HG02623 (cell line): ENCODE results near the gene SLC46A3.
"Not testable (repeated sequence)": the region's sequence is repeated elsewhere in the genome, so short reads cannot be mapped to it uniquely, and the experiment has no call there.

Experiments
- ATAC-seq: cut with Tn5 transposase; IDR thresholded peaks from one replicate; pipeline ENCODE4 v1.9.1; 2021; ENCODE audit warnings: moderate library complexity; ENCODE audit not compliant: unreplicated experiment

SLC46A3 gene

DNA sequence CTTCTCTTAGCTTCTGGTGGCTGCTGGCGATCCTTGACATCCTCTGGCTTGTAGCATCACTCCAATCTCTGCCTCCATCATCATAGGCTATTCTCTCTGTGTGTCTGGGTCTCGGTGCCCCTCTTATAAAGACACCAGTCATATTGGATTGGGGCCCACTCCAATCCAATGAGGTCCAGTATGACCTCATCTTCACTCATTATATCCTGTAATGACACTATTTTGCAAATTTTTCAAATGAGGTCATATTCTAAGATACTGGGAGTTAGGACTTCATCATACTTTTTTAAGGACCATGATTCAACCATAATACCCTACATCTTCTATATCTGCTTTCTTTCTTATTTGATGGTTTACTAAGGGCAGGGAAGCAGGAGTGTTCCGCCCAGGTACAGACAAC lies 12.0 kb upstream of the SLC46A3 start:
- ATAC-seq: no peak

DNA sequence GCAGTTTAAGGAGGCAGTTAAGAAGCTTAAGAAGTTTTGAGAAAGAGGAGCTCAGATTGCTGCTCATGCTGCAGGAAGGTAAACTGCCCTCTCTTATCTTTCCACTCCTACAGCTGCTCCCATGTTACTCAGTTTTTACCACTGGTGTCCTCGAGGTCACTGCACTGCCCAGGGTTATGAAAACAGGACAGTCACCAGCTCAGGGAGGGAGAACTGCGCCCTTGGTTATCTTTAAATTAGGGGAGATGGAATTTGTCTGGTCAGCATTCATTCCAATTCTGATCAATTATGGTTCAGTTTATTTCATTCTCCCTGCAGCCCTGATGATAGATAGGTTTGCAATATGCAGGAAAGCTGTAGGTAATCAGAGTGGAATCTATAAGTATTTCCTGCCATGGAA lies 10.8 kb upstream of the SLC46A3 start:
- no peak for ATAC-seq

DNA sequence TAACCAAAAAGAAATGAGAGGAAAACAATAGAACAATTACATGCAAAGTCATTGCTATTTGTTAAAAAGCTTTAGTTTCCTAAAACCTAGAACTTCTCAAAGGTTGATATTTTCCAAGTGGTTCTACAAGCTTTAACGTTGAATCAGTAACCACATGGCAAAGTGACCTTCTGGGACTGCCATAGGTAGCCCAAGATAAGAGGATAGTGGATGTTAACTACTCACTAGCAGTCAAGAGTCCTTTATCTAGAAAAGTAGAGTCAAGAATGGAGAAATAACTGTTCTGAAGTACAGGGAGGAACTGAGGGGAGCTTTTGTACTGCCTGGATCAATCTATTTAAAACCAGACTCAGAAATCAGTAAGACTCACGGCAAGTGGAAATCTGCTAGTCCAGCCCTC lies 9.9 kb upstream of the SLC46A3 start:
- ATAC-seq: no peak

DNA sequence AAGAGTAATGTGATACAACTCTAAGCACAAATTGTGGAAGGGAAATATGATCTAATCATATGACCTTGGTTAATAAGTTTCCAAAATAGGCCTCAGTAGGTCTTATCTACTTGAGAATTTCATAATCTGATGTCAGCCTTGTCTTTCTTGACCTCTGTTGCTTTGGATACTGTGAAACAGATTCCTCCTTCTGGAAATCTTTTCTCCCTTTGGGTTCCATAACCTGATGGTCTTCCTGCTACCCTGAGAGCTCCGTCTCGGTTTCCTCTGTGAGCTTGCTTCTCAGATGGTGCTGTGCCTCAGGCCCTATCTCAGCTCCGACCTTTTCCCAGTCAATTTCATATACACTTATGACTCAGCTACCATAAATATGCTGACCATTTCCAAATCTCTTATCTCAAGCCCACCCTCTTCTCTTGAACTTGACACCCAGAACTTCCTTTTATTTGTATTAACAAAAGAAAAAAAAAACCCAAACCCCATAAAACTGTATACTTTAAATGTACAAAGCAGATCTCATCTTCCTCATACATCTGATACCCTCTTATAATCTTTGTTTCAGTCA lies 6.4 kb upstream of the SLC46A3 start:
- no peak for ATAC-seq

DNA sequence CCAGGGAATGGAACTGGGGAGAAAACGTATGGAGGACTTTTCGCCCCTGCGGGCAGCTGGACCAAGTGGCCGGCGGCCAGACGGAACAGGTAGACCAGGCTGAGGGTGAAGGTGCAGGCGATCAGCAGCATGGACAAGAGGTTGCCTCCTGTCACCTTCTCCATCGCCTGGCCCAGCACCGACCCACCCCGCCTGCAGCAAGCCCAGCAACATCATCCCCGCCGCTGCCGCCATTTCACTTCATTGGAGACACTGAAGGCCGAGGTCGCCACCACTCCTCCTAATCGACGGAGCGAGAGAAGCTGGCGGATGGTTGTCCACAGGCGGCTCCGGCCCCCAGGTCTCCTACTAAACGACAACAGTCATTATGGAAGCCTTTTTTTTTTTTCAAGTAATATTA lies 5.0 kb upstream of the SLC46A3 start:
- ATAC-seq: no peak

DNA sequence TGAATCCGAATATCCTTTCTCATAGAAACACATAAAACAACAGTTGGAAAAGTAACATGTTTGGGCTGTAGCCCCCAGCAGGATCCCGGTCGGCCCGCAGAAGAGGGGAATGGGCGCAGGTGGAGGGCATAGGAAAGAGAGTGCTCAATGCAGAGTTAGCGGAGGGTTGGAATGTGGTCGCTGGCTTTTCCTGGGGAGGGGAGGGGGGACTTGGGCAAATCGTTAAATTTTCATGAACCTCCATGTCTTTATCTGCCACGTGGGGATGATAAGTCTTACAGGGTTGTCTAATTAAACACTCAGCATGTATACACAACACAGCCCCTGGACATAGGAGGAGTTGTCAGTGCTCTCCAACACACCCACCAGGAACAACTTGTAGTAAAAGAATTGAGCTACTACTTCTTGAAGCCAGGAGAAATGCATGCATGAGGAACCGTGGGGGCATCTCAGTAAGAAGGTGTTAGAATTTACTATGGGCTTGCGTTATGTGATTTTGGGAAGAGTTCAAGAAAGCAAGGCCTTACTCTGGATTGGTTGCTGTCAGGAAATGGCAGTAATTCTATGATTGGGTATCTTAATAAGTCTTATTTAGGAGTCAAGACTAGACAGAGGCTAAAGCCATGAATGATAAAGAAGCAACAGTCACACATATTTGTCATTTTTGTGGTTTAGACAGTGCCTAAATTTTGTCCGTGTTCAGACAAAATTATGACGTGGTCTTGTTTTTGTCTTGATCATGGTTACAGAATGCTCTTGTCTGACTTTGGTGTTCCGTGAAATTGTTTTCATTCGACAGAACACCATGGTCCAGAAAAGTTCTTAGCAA lies 671 bp upstream of the SLC46A3 start:
- ATAC-seq: no peak

DNA sequence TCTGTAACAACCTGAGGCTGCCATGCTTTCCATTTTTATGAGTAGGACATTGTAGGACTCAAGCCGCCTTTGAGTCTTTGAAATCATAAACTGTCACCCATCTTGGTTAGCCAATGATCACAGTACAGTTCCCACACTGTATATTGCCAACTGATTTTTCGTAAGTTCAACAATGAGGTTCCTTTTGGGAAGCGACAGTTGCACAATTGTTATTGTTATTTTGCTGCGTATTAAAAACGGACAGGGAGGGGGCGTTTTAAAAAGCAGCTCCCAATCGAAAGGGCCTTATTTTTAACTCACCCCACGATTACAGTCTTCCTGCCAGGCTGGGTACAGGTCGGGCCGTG lies 601 bp downstream of the SLC46A3 start:
- no peak for ATAC-seq

DNA sequence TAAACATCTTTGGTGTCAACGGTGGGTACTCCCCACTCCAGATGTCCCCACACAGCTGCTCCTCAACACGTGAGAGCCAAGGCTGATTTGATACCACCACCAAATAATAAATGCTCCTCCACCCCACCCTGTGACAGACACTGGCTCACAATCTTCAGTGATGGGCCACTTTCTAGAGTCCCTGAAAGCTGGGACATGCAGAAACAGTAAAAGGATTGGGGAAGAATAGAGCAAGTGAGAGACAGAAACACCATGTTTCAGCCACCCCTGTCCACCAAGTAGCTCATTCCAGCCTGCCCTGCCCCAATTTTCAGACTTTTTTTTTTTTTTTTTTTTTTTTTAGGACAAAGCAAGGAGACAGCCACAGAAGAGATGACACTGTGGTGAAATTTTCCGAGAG lies 1.6 kb downstream of the SLC46A3 start:
- ATAC-seq: no peak

DNA sequence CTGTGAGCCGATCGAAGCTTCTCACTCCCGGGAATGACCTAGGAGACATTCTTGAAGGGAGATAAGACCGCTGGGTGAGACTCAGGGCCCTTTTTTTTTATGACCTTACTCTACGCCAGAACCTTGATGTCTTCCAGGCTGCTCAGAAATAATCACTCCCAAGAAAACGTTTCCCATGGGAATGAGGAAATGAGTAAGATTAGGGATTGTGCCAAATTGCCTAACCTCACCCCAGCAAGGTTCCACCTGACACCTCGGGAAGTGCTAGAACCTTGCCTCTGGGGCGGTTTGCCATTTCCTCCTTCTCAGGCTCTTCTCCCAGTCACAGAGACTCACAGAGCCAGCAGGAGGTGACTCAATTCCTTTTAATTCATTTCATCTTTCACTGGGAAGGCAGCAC lies 2.3 kb downstream of the SLC46A3 start:
- no peak for ATAC-seq

DNA sequence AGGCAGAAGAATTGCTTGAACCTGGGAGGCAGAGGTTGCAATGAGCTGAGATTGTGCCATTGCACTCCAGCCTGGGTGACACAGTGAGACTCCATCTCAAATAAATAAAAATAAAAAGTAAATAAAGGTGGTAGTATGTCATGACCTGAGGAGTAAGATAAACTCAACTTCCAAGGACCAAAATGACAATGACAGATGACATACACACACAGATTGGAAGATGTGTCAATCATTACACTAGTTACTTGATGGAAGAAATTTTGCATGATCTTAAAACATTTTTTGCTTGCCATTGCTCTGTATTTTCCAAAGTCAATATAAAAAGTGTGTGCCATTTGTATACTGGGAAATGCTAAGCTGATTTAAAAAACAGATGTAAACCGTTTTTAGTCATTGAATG lies 4.1 kb downstream of the SLC46A3 start:
- ATAC-seq: no peak

DNA sequence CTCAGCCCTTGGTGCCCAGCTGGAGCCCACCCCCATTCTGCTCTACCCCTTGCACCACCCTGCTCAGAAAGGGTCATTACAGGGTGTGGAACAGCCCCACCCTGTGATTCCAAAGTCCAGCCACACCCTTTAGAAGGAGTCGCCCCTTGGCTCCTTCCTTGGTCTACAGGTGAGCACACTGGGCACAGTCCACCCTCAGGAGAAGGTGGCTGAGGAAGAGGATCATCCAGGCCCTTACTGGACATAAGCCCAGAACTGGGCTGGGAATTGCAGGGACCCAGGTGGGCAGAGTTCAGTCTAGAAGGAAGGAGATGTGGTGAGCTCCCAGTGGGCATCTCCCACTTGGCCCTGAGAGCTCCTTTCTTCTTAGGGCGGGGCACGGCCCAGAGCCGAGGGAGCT lies 8.6 kb downstream of the SLC46A3 start:
- no peak for ATAC-seq

DNA sequence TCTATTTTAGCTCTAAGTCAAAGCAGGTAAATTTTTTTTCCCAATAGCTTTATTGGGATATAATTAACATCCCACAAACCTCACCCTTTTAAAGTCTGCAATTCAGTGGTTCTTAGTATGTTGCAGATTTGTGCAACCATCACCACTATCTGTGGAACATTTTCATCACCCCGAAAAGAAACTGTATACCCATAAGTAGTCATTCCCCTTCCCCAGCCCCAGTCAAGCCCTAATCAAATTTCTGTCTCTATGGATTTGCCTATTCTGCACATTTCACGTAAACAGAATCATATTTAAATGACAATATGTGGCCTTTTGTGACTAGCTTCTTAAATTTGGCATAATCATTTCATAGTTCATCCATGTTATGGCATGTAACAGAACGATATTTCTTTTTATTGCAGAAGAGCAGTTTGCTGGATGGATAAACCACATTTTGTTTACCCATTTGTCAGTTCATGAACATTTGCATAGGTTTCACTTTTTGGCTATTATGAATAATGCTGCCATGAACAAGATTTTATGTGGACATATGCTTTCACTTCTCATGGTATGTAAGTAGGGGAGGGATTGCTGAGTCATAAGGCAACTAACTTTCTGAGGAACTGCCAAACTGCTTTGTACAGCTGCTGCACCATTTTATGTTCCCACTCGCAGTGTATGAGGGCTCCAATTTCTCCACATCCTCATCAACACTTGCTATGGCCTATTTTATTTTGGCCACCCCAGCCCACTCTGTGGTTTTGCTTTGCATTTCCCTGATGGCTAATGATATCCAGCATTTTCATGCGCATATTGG lies 10.9 kb downstream of the SLC46A3 start:
- ATAC-seq: peak; percentile 97

DNA sequence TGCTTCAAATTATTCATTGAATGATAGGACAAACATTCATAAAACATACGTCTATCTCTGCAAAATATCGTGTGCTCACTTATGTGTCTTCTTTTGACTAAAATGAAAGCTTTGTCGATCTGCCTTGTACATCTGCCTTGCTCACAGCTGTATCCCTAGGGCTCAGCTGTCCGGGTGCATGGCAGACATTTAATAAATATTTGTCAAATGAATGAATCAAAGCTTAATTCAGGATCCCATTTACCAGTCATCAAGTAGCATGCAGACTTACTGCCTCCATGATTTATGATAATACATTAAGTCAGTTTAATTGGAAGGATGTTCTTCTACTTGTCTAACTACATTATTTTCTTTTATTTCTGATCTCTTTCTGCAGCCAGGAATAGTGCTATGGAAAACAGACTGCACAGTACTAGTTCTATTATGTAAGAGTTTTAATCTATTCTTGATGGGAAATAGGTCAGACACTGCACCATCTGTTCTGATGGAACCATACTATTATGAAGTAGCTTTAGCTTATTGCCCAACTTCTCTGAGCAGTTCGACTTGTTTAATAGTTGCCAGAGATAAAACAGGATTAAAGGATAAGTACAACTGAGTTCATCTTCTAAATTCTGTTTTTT lies 13.2 kb downstream of the SLC46A3 start:
- no peak for ATAC-seq

DNA sequence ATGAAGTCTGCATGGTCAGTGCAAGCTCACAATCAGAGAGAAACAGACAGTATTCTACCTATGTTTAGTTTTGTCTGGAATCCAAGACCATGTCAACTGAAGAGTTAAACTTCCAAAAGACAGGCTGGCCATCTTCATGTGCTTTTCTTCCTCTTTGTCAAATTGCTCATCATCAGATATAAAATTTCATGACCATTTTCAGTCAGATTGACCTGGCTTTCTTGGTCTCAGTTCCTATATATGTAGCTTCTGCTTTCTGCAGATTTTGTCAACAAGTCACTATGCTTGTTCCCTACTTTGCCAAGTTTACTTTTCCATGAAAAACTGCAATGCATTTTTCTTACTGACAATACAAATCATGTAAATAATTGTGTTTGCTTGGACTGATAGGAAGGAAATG lies 13.9 kb downstream of the SLC46A3 start:
- no peak for ATAC-seq

DNA sequence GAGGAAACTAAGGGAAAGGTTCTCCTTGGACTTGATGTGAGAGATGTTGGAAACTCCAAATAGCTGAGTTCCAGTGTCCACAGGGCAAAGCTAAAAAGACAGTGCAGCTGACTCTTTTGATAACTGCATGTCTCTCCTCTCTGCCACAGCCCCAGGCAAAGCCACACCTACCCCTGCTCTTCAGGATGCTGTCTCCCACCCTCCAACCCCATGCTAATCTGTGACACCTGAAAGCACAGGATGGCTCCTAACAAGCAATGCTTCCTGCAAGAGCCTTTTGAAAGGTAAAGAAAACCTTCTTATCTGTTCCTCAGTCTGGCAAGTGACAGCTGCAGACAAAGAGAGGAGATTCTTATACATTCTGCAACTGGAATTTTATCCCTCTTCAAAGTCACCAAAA lies 14.5 kb downstream of the SLC46A3 start:
- ATAC-seq: no peak

DNA sequence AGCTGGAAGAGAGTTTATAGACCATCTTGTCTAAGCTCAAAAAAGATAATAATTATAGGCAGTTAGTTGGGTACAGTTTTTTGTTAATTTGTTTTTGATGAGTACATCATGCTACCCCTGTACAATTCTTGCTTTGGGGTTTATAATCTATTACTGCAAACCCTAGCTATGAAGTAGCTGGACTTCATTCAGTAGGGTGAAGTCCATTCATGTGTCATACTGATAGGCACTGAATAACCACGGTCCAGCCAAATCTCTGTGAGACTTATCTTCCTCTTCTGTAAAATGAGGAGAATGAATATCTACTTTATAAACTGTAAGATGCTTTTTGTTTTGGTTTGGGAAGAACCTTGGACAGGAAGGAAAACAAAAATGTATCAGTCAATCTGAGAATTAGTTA lies 19.5 kb downstream of the SLC46A3 start:
- ATAC-seq: no peak

DNA sequence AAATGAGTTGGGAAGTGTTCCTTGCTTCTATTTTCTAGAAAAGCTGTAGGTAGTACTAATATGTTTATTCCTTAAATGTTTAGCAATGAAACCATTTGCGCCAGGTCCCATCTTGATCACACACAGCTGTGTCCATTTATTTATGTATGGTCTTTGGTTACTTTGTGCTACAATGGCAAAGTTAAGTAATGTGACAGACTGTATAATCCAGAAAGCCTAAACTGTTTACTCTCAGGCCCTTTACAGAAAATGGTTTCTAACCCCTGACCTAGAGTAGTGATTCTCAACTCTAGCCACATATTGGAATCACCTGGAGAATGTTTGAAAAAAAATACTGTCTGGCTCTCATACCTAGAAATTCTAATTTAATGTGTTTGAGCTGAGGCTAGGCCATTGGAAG lies 21.3 kb downstream of the SLC46A3 start:
- no peak for ATAC-seq

DNA sequence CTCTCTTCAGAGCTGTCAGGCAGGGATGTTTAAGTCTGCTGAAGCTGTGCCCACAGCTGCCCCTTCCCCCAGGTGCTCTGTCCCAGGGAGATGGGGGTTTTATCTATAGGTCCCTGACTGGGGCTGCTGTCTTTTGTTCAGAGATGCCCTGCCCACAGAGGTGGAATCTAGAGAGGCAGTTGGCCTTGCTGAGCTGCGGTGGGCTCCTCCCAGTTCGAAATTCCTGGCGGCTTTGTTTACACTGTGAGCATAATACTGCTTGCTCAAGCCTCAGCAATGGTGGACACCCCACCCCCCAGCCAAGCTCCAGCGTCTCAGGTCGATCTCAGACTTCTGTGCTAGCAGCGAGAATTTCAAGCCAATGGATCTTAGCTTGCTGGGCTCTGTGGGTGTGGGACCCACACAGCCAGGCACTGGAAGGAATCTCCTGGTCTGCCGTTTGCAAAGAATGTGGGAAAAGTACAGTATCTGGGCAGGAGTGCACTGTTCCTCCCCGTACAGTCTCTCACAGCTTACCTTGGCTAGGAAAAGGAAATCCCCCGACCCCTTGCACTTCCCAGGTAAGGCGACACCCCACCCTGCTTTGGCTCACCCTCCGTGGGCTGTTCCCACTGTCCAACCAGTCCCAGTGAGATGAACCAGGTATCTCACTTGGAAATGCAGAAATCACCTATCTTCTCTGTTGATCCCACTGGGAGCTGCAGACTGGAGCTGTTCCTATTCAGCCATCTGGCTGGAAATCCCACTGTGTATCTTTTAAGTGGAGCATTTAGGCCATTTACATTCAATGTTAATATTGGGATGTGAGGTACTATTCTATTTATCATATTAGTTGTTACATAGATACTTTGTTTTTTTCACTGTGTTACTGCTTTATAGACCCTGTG lies 24.9 kb downstream of the SLC46A3 start:
- ATAC-seq: not testable (repeated sequence)

DNA sequence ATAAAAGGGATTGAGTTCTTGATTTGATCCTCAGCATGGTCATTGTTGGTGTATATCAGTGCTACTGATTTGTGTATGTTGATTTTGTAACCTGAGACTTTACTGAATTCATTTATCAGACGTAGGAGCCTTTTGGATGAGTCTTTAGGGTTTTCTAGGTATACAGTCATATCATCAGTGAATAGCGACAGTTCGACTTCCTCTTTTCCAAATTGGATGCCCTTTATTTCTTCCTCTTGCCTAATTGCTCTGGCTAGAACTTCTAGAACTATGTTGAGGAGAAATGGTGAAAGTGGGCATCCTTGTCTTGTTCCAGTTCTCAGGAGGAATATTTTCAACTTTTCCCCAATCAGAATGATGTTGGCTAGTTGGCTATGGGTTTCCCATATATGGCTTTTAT lies 32.9 kb downstream of the SLC46A3 start:
- ATAC-seq: no peak

DNA sequence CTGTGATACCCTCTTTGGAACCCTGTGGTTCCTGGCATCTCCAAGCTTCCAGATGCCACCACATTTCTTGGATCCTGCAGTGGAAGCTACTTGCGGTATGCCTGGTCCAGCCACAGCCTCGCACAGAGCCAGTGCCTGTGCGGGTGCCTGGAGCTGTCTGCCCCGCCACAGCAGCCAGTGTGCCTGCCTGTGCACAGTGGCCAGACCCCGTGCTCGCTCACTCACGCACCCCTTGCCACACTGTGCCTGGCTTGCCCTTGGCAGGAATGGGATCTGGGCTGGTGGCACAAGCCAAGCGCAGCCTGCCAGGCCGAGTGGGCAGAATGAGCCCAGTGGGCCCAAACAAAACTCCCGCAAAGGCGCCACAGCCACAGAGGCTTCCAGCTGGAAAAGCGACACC lies 33.7 kb downstream of the SLC46A3 start:
- ATAC-seq: no peak

DNA sequence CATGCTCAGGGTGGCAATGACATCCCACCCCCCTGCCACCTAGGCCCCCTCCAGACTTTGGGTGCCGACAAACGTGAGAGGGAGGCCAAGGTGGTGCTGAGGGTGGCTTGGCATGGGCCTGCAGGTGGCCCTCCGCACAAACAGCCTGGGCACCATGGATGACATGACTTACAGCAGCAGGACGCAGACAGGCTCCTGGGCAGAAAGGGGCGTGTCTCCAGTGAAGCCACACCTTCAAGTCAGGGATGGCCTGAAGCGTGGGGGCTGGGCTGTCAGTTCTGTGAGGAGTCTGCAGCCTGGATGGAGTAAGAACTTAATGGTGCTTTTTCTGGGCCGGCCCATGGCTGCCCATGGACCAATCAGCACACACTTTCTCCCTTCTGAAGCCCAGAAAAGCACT lies 34.5 kb downstream of the SLC46A3 start:
- no peak for ATAC-seq
